K562 (cell line): ENCODE measurements around the gene FBXL13. TPM values are rescaled to one million over a fixed set of nuclear protein-coding genes. Genes with fewer than 3 reads are reported as not detected.

Experiments
- ATF7 ChIP-seq: fragments of 450-650 bp; IDR thresholded peaks from 2 replicates; pipeline ENCODE4 v1.7.1; 2014; ENCODE audit warnings: mild to moderate bottlenecking, moderate library complexity
- CCAR2 ChIP-seq: fragments of 200-400 bp; formaldehyde crosslinking; IDR thresholded peaks from 2 replicates; pipeline ENCODE4 v1.6.1; 2017; ENCODE audit warnings: mild to moderate bottlenecking, low read depth, low read length
- CREB3 ChIP-seq: fragments of 450-650 bp; conservative IDR thresholded peaks from 2 replicates; pipeline ENCODE4 v1.6.1; 2016; ENCODE audit warnings: missing genetic modification characterization, low read depth, mild to moderate bottlenecking, missing compliant biosample characterization, moderate library complexity
- CREB5 ChIP-seq: fragments of 250-450 bp; sonication (Bioruptor Pico); IDR thresholded peaks from 2 replicates; pipeline ENCODE4 v1.5.0; 2020; ENCODE audit warnings: mild to moderate bottlenecking
- DPF2 ChIP-seq: fragments of 450-650 bp; IDR thresholded peaks from 2 replicates; pipeline ENCODE4 v1.6.1; 2016
- FOXA3 ChIP-seq, 2 experiments: fragments of 450-650 bp in 1 of 2; sonication (generic) in 1 of 2; formaldehyde crosslinking; IDR thresholded peaks in 1 of 2; conservative IDR thresholded peaks in 1 of 2; 2 replicates each; pipeline versions ENCODE4 v1.4.0 to v1.8.0; 2020 to 2022; ENCODE audit warnings: mild to moderate bottlenecking in 2 of 2, missing genetic modification reagents in 1 of 2
- HMG20B ChIP-seq: fragments of 250-450 bp; sonication (Bioruptor Pico); IDR thresholded peaks from 2 replicates; pipeline ENCODE4 v1.5.0; 2021; ENCODE audit warnings: mild to moderate bottlenecking
- KLF10 ChIP-seq: fragments of 250-450 bp; sonication (Bioruptor Pico); IDR thresholded peaks from 2 replicates; pipeline ENCODE4 v1.6.1; 2021; ENCODE audit warnings: matching md5 sums
- KLF16 ChIP-seq: IDR thresholded peaks from 2 replicates; pipeline ENCODE4 v1.6.1; 2016; ENCODE audit warnings: antibody characterized with exemption
- MCM2 ChIP-seq: fragments of 450-650 bp; IDR thresholded peaks from 2 replicates; pipeline ENCODE4 v1.6.1; 2017; ENCODE audit warnings: low read depth, mild to moderate bottlenecking
- NFATC3 ChIP-seq: fragments of 450-650 bp; IDR thresholded peaks from 2 replicates; pipeline ENCODE4 v1.6.1; 2017; ENCODE audit warnings: mild to moderate bottlenecking
- NFE2 ChIP-seq: IDR thresholded peaks from 2 replicates; pipeline ENCODE4 v1.6.1; 2014; ENCODE audit warnings: antibody characterized with exemption, low read depth
- NFIC ChIP-seq: fragments of 450-650 bp; IDR thresholded peaks from 2 replicates; pipeline ENCODE4 v1.6.1; 2017; ENCODE audit warnings: mild to moderate bottlenecking, inconsistent platforms
- PATZ1 ChIP-seq: fragments of 250-450 bp; sonication (Bioruptor Pico); IDR thresholded peaks from 2 replicates; pipeline ENCODE4 v1.5.0; 2020; ENCODE audit warnings: mild to moderate bottlenecking, borderline replicate concordance
- POU5F1 ChIP-seq: fragments of 150-350 bp; IDR thresholded peaks from 2 replicates; pipeline ENCODE4 v1.6.1; 2014; ENCODE audit warnings: borderline replicate concordance, low read length, low read depth, mild to moderate bottlenecking; ENCODE audit not compliant: partially characterized antibody
- PPARD ChIP-seq: fragments of 250-450 bp; sonication (Bioruptor Pico); IDR thresholded peaks from 2 replicates; pipeline ENCODE4 v1.8.0; 2022; ENCODE audit warnings: inconsistent platforms, mild to moderate bottlenecking, moderate library complexity
- RBM15 ChIP-seq: fragments of 200-400 bp; formaldehyde crosslinking; IDR thresholded peaks from 2 replicates; pipeline ENCODE4 v1.6.1; 2018; ENCODE audit warnings: mild to moderate bottlenecking, low read length, moderate library complexity; ENCODE audit not compliant: insufficient read depth
- SMAD1 ChIP-seq: fragments of 150-350 bp; IDR thresholded peaks from 2 replicates; pipeline ENCODE4 v1.6.1; 2014; ENCODE audit warnings: low read length, low read depth; ENCODE audit not compliant: partially characterized antibody
- STAT5A ChIP-seq: IDR thresholded peaks from 2 replicates; pipeline ENCODE4 v1.6.1; 2012; ENCODE audit warnings: low read length, inconsistent platforms, borderline replicate concordance
- TAF9B ChIP-seq: fragments of 450-650 bp; IDR thresholded peaks from 2 replicates; pipeline ENCODE4 v1.6.1; 2018; ENCODE audit warnings: mild to moderate bottlenecking; ENCODE audit not compliant: partially characterized antibody
- TCF7L2 ChIP-seq: fragments of 150-350 bp; IDR thresholded peaks from 2 replicates; pipeline ENCODE4 v1.6.1; 2016; ENCODE audit warnings: low read depth, mild to moderate bottlenecking, low read length, moderate library complexity
- ZBTB2 ChIP-seq: fragments of 450-650 bp; IDR thresholded peaks from 2 replicates; pipeline ENCODE4 v1.6.1; 2016; ENCODE audit warnings: antibody characterized with exemption
- ZFP36 ChIP-seq: fragments of 150-350 bp; IDR thresholded peaks from 2 replicates; pipeline ENCODE4 v1.6.1; 2018; ENCODE audit warnings: low read length, low read depth; ENCODE audit not compliant: partially characterized antibody
- ZNF24 ChIP-seq: fragments of 450-650 bp; IDR thresholded peaks from 2 replicates; pipeline ENCODE4 v1.6.1; 2016
- polyA plus RNA-seq, 8 experiments: library from polyadenylated mRNA; depleted of rRNA in 4 of 8; stranded (reverse) in 5 of 8; unstranded in 3 of 8; fragments of >200 nt; fragmentation: Nextera tagmentation in 2 of 8; fragmentation: Illumina TruSeq in 1 of 8; extraction: Ambion mirVana in 2 of 8; extraction: Trizol in 1 of 8; gene quantifications; 2 replicates each; pipeline versions ENCODE4 v1.2.1 to v1.2.3, GENCODE V29; 2011 to 2014; ENCODE audit warnings: inconsistent platforms in 1 of 8, missing spikeins in 1 of 8
- total RNA-seq, 7 experiments: library from RNA; depleted of rRNA in 6 of 7; stranded (reverse); fragments of >200 nt in 6 of 7; fragmentation: Illumina TruSeq in 2 of 7; extraction: Trizol in 2 of 7; gene quantifications; 2 replicates each; pipeline versions ENCODE4 v1.2.1 to v1.2.3, GENCODE V29; 2011 to 2021; ENCODE audit warnings: low replicate concordance in 1 of 7

FBXL13 gene
- total and polyA plus RNA-seq, 9 of the 15 experiments (the other 6 are each of a cell fraction or from before 2014, with no cell fraction given), result 16.3 to 55.0 (median 25.4) TPM

- TF ChIP-seq STAT5A (peak; percentile 37; the same call in 1 of the 2 replicates), TAF9B (peak; percentile 51), NFATC3 (peak; percentile 66), ZBTB2 (peak; percentile 73; the same call in 1 of the 2 replicates), DPF2 (peak; percentile 98), TCF7L2 (no peak), ATF7 (peak; percentile 66), POU5F1 (no peak), FOXA3 (CRISPR knock-in tag; conservative IDR thresholded peaks at IDR 0.05 in 1 of 2, IDR thresholded peaks at IDR 0.05 in 1 of 2) (peak; percentile 94 to 95), KLF10 (CRISPR knock-in tag) (no peak), KLF16 (no peak), SMAD1 (peak; percentile 17), NFE2 (peak; percentile 95), MCM2 (no peak), ZFP36 (no peak), CREB3 (tag) (no peak), ZNF24 (peak; percentile 93), PPARD (0 out of 2 replicates have a peak, but pooled peaks have one; percentile 28), RBM15 (no peak), CCAR2 (peak; percentile 48; the same call in 1 of the 2 replicates), PATZ1 (no peak), CREB5 (no peak), HMG20B (CRISPR knock-in tag) (no peak), NFIC (peak; percentile 72)
Observed at GRCh38 chr7:102991540-102992214, 82.9 kb downstream of the FBXL13 start (continued).
